C4-2B (cell line): ENCODE data around the gene CASR.

Experiments
- CTCF ChIP-seq: fragments of 450-650 bp; conservative IDR thresholded peaks from 2 replicates; pipeline ENCODE4 v1.5.1; 2017; ENCODE audit warnings: mild to moderate bottlenecking
- ZFX ChIP-seq: fragments of 450-650 bp; IDR thresholded peaks from 2 replicates; pipeline ENCODE4 v1.6.1; 2017

DNA sequence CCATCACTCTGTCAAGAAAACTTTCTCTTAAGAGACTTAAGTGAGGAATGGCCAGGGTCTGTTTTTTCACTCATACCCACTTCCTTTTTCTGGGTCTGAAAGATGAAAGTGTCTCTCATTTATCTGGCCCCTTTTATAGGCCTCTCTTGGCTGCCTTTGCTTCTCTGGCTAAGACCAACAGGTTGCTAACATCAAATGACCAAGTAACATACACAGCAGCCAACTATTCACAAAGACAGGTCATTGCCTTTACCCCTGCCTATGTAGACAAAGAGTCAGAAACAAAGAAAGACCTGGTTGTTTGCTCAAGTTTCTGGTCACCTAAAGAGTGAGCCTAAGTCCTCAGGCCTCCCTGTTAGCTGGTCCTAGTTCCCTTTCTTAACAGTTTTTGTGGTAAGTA, 117.6 kb downstream of the CASR start:
- TF ChIP-seq ZFX (no peak), CTCF (no peak)
